ENCODE results near the gene OR2A2. TPM values are rescaled to one million over a fixed set of nuclear protein-coding genes. Genes with fewer than 3 reads are reported as not detected.

The OR2A2 gene
- total RNA-seq, 2 donors from 2014 or later = not detected

GRCh38 chr7:144085978-144086377 lies 23.4 kb upstream of the OR2A2 start, which contains the start of gene OR2A12:
Gene OR2A12, plus strand, starts transcription at chr7:144086278. Its CDS starts 8,830 bp downstream, at chr7:144095108.
- Histone ChIP-seq H3K27me3 (replicated peaks; ENCODE audit: insufficient read depth) (no peaks in the 10 kb centered on the region), H3K4me3 (no peak within 1 kb of the TSS), H3K27ac (no peak within 1 kb of the TSS), H3K36me3 (no peaks in the 10 kb centered on the region), H3K9me3 (no peaks in the 10 kb centered on the region), H3K4me1 (replicated peaks) (no peaks in the 10 kb centered on the region)
- 91% methylated on average over 2 of the region's 2 CpGs for WGBS
- intact Hi-C loops (cut with DNase I) = no loop called here
- TF ChIP-seq POLR2AphosphoS5 (IDR thresholded peaks at IDR 0.05) = no peak
- TF ChIP-seq POLR2A (IDR thresholded peaks at IDR 0.05) = no peak
- TF ChIP-seq CTCF (IDR thresholded peaks at IDR 0.05) = no peak
- DNase-seq (ENCODE audit: low spot score) = no peak

- Histone ChIP-seq H3K27me3 (replicated peaks; ENCODE audit: insufficient read depth) (no peaks in the 10 kb centered on the region), H3K36me3 (no peaks in the 10 kb centered on the region), H3K4me3 (no peak overlapping the region), H3K4me1 (replicated peaks) (no peaks in the 10 kb centered on the region), H3K9me3 (no peaks in the 10 kb centered on the region), H3K27ac (no peak overlapping the region)
- no peak for DNase-seq (ENCODE audit: low spot score)
- WGBS = 33% methylated on average over 4 of the region's 4 CpGs
- intact Hi-C loops (cut with DNase I) = no loop called here
- no peak for TF ChIP-seq CTCF (IDR thresholded peaks at IDR 0.05)
- no peak for TF ChIP-seq POLR2AphosphoS5 (IDR thresholded peaks at IDR 0.05)
Observed at GRCh38 chr7:144086730-144087129, 22.7 kb upstream of the OR2A2 start.

GRCh38 chr7:144087230-144087629 lies 22.2 kb upstream of the OR2A2 start:
- no peaks in the 10 kb centered on the region for H3K27me3 ChIP-seq (replicated peaks; ENCODE audit: insufficient read depth)
- intact Hi-C loops (cut with DNase I) = no loop called here
- H3K9me3 ChIP-seq = no peaks in the 10 kb centered on the region
- no peaks in the 10 kb centered on the region for H3K36me3 ChIP-seq
- H3K27ac ChIP-seq = no peak overlapping the region
- TF ChIP-seq POLR2AphosphoS5 (IDR thresholded peaks at IDR 0.05) = no peak
- TF ChIP-seq POLR2A (IDR thresholded peaks at IDR 0.05) = no peak
- TF ChIP-seq CTCF (IDR thresholded peaks at IDR 0.05) = no peak
- 68% methylated on average over 1 of the region's 1 CpG for WGBS
- no peaks in the 10 kb centered on the region for H3K4me1 ChIP-seq (replicated peaks)
- H3K4me3 ChIP-seq = no peak overlapping the region
- no peak for DNase-seq (ENCODE audit: low spot score)

- intact Hi-C loops (cut with DNase I) = no loop called here
- H3K27ac ChIP-seq = no peak overlapping the region
- no peaks in the 10 kb centered on the region for H3K9me3 ChIP-seq
- H3K36me3 ChIP-seq = no peaks in the 10 kb centered on the region
- no peak for TF ChIP-seq POLR2A (IDR thresholded peaks at IDR 0.05)
- TF ChIP-seq POLR2AphosphoS5 (IDR thresholded peaks at IDR 0.05) = no peak
- no peak for TF ChIP-seq CTCF (IDR thresholded peaks at IDR 0.05)
- WGBS = 90% methylated on average over 3 of the region's 3 CpGs
- no peak overlapping the region for H3K4me3 ChIP-seq
- H3K27me3 ChIP-seq (replicated peaks; ENCODE audit: insufficient read depth) = no peaks in the 10 kb centered on the region
- no peak for DNase-seq (ENCODE audit: low spot score)
- H3K4me1 ChIP-seq (replicated peaks) = no peaks in the 10 kb centered on the region
Observed at GRCh38 chr7:144090667-144091066, 18.7 kb upstream of the OR2A2 start.

GRCh38 chr7:144098776-144099175 lies 10.6 kb upstream of the OR2A2 start:
- TF ChIP-seq POLR2A (IDR thresholded peaks at IDR 0.05) (no peak), CTCF (IDR thresholded peaks at IDR 0.05) (no peak), POLR2AphosphoS5 (IDR thresholded peaks at IDR 0.05) (no peak)
- DNase-seq (ENCODE audit: low spot score) = no peak
- no peaks in the 10 kb centered on the region for H3K36me3 ChIP-seq
- H3K4me1 ChIP-seq (replicated peaks) = no peaks in the 10 kb centered on the region
- no peak overlapping the region for H3K4me3 ChIP-seq
- H3K27ac ChIP-seq = no peak overlapping the region
- no peaks in the 10 kb centered on the region for H3K27me3 ChIP-seq (replicated peaks; ENCODE audit: insufficient read depth)
- intact Hi-C loops (cut with DNase I) = no loop called here
- H3K9me3 ChIP-seq = no peaks in the 10 kb centered on the region
